HUES64 (cell line): ENCODE data around the gene AIMP2.
"Not testable (repeated sequence)": the region's sequence is repeated elsewhere in the genome, so short reads cannot be mapped to it uniquely, and the experiment has no call there.

ENCODE experiments used
- H3K27ac ChIP-seq: 2 replicates; pipeline ENCODE4 v1.7.0; 2013; ENCODE audit warnings: low read depth, low read length, inconsistent platforms
- H3K27me3 ChIP-seq: 2 replicates; pipeline ENCODE4 v1.6.1; 2013; ENCODE audit warnings: mild to moderate bottlenecking, low read length; ENCODE audit not compliant: insufficient read depth
- H3K36me3 ChIP-seq: 2 replicates; pipeline ENCODE4 v1.6.1; 2013; ENCODE audit warnings: mild to moderate bottlenecking, low read length; ENCODE audit not compliant: insufficient read depth
- H3K4me1 ChIP-seq: 2 replicates; pipeline ENCODE4 v1.6.1; 2013; ENCODE audit warnings: mild to moderate bottlenecking, low read length, moderate library complexity; ENCODE audit not compliant: insufficient read depth
- H3K4me3 ChIP-seq: 2 replicates; pipeline ENCODE4 v1.5.1; 2013; ENCODE audit warnings: mild to moderate bottlenecking, low read length, moderate library complexity
- H3K9ac ChIP-seq: 2 replicates; pipeline ENCODE4 v1.6.1; 2013; ENCODE audit warnings: mild to moderate bottlenecking, low read depth, low read length
- H3K9me3 ChIP-seq: 2 replicates; pipeline ENCODE4 v1.6.1; 2013; ENCODE audit warnings: low read depth, low read length; ENCODE audit not compliant: insufficient read depth
- WGBS: fragments of 150-250, 120-280 bp; methylation state at CpG from one replicate; pipeline ENCODE4 v1.1.7; 2013; ENCODE audit warnings: missing lambda C conversion rate; 5-methylcytosine and 5-hydroxymethylcytosine counted together

Gene AIMP2

DNA sequence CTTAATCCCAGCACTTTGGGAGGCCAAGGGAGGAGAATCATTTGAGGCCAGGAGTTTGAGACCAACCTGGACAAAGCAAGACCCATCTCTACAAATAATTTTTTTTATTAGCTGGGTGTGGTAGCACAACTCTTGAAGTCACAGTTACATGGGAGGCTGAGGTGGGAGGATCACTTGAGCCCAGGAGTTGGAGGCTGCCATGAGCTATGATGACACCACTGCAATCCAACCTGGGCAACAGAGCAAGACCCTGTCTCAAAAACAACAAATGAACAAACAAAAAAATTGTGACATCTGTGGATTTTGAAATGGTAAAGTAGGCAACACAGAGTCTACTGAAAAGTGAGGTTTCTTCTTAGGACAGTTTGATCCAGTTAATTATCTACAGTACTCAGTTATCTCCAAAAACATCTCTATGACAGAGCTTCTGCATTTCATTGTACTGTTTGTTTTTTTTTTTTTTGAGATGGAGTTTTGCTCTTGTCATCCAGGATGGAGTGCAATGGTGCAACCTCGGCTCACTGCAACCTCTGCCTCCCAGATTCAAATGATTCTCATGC lies 18.8 kb downstream of the AIMP2 start:
- Histone ChIP-seq H3K4me1 (no peaks in the 10 kb centered on the region), H3K36me3 (peaks cover 92% of the 10 kb centered on the region)
- 100% methylated on average over 1 of the region's 1 CpG for WGBS

DNA sequence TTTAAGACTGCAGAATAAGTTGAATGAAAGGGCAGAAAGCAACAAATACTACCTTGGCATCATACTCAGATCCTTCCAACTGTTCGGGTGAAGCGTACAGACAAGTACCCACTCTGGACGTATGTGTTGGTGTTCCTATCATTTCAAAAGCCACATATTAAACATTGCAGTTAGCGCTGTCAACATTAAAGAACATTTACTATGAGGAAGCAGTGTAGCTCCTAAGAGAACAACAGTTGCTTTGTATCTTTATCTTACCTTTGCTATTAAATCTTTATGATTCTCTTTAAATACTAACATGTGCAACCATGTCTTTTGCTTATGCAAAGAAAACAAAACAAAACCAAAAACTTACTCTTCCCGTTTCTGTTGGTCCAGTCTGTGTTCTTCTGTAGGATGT lies 19.5 kb downstream of the AIMP2 start:
- no peak overlapping the region for H3K9ac ChIP-seq
- H3K36me3 ChIP-seq = peaks cover 91% of the 10 kb centered on the region
- H3K27me3 ChIP-seq = no peaks in the 10 kb centered on the region
- H3K4me3 ChIP-seq = no peak overlapping the region
- H3K27ac ChIP-seq = no peak overlapping the region
- H3K4me1 ChIP-seq = no peaks in the 10 kb centered on the region
- 92% methylated on average over 5 of the region's 5 CpGs for WGBS
- H3K9me3 ChIP-seq = no peaks in the 10 kb centered on the region

More for the DNA sequence above, 18.8 kb downstream of the AIMP2 start:
- no peak overlapping the region for H3K9ac ChIP-seq
- H3K4me3 ChIP-seq = no peak overlapping the region
- H3K9me3 ChIP-seq = no peaks in the 10 kb centered on the region
- H3K27me3 ChIP-seq = no peaks in the 10 kb centered on the region
- no peak overlapping the region for H3K27ac ChIP-seq

DNA sequence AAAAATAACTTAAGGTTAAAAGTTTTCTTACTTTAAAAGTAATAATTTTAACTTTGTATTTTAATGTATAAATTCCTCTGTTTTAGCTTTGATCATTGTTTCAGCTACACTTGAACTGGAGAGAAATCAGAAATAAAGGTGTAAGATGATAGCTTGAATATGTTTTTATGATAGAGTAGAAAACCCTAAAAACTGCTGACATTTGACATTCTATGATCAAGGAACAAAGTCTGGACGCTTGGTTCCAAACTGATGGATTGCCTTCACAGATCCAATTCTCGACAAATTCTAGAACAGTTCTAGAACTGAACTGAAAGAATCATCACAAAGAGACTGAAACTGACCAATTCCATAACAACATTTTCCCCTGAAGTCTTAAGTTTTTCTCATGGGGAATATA lies 21.9 kb downstream of the AIMP2 start, which contains the start of gene ANKRD61:
Gene ANKRD61 (plus strand): TSS at position 389 of the 400 bp plus-strand sequence. CDS start 0 bp downstream, at position 389.
- Histone ChIP-seq H3K36me3 (peaks cover 85% of the 10 kb centered on the region), H3K9ac (no peak within 1 kb of the TSS), H3K27ac (no peak within 1 kb of the TSS), H3K4me3 (no peak within 1 kb of the TSS), H3K9me3 (no peaks in the 10 kb centered on the region), H3K27me3 (no peaks in the 10 kb centered on the region), H3K4me1 (no peaks in the 10 kb centered on the region)
- 95% methylated on average over 2 of the region's 2 CpGs for WGBS

DNA sequence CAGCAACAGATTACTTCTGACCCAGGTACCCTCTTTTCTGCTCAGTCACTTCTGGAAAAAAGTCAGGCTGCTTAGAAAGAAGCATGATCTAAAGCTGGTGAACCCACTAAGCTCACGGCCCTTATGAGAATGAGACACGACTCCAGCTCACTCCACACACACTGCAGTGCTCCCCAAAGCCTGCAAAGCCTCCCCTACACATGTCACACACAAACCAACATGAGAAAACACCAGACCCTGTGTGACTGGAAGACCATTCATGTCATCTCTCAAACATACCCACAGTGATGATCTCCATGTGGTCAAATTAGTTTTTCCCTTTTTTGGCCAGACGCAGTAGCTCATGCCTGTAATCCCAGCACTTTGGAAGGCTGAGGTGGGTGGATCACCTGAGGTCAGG lies 22.5 kb downstream of the AIMP2 start:
- H3K4me1 ChIP-seq = no peaks in the 10 kb centered on the region
- no peaks in the 10 kb centered on the region for H3K9me3 ChIP-seq
- no peak overlapping the region for H3K27ac ChIP-seq
- peaks cover 85% of the 10 kb centered on the region for H3K36me3 ChIP-seq
- 84% methylated on average over 3 of the region's 3 CpGs for WGBS
- no peak overlapping the region for H3K9ac ChIP-seq
- no peaks in the 10 kb centered on the region for H3K27me3 ChIP-seq
- H3K4me3 ChIP-seq = no peak overlapping the region

DNA sequence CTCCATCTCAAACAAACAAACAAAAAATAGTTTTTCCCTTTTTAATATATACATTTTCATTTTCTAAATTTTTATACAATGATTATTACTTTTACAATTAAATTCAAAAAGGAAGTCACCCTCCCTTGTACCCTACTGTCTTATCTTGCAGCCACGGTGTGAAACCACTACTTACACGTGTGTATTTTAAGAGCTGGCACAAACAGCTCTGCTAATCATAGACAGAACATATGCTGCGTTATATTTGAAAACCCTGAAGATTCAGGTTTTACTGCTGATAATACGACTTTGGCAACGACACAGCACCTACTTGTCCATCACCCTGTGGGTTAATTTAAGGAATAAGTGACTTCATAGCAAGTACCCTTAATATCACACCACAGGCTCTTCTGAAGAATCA lies 23.1 kb downstream of the AIMP2 start:
- Histone ChIP-seq H3K9ac (no peak overlapping the region), H3K4me3 (no peak overlapping the region), H3K27ac (no peak overlapping the region), H3K27me3 (no peaks in the 10 kb centered on the region), H3K4me1 (no peaks in the 10 kb centered on the region), H3K9me3 (no peaks in the 10 kb centered on the region), H3K36me3 (peaks cover 85% of the 10 kb centered on the region)
- WGBS = 96% methylated on average over 5 of the region's 5 CpGs

DNA sequence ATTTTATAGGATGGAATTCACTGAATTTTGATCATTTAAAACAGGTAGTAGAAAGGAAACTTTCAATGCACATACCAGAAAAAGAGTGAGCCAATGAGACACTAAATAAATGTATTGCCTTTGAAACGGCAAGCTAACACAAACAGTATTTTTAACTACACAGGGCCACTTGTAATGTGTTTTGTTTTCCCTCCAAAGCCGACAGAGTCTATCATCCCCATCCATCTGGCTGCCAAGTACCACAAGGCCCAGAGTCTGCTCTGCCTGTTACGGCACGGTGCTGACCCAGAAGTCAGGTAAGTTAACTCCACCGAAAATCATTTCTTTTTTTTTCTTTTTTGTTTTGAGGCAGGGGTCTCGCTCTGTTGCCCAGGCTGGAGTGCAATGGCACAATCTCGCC lies 23.6 kb downstream of the AIMP2 start:
- H3K27ac ChIP-seq = no peak overlapping the region
- peaks cover 85% of the 10 kb centered on the region for H3K36me3 ChIP-seq
- no peak overlapping the region for H3K9ac ChIP-seq
- WGBS = 97% methylated on average over 7 of the region's 7 CpGs
- no peaks in the 10 kb centered on the region for H3K9me3 ChIP-seq
- no peak overlapping the region for H3K4me3 ChIP-seq
- no peaks in the 10 kb centered on the region for H3K4me1 ChIP-seq
- no peaks in the 10 kb centered on the region for H3K27me3 ChIP-seq

DNA sequence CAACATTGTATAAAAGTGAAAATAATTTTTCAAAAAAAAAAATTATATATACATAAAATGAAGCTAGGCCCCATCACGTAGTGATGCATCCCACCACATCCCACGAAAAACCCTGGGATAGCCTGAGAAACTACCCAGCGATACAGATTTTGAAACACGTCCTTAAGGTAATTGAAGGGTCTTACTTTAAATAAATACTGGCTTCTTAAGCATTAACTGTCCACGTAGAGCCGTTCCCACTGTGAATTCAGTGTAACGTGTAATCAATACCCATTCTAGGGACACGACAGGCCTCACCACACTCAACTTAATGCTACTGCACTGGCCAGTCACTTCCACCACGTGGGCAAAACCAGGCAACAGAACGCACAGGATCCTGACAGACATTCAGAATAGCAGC lies 26.1 kb downstream of the AIMP2 start:
- 95% methylated on average over 10 of the region's 10 CpGs for WGBS
- no peak overlapping the region for H3K4me3 ChIP-seq
- no peaks in the 10 kb centered on the region for H3K27me3 ChIP-seq
- H3K9ac ChIP-seq = no peak overlapping the region
- H3K27ac ChIP-seq = no peak overlapping the region
- no peaks in the 10 kb centered on the region for H3K4me1 ChIP-seq
- H3K36me3 ChIP-seq = peaks cover 88% of the 10 kb centered on the region
- no peaks in the 10 kb centered on the region for H3K9me3 ChIP-seq

DNA sequence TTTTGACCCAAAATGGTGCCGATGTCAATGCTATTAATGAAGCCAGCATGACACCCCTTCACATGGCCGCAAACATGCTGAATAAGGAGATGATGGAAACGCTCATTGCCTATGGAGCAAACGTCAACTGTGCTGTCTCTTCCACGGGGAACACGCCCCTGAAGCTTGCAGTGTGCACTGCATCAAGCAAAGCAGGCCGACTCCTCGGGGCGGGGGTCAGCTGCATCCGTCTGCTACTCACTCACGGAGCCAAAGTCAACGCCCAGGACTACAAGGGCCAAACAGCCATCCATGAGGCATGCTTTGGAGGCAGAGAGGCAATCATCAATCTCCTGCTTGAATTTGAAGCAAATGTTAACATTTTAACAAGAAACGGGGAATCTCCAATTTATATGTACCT lies 26.6 kb downstream of the AIMP2 start:
- H3K9ac ChIP-seq = no peak overlapping the region
- H3K4me1 ChIP-seq = no peaks in the 10 kb centered on the region
- H3K4me3 ChIP-seq = no peak overlapping the region
- peaks cover 88% of the 10 kb centered on the region for H3K36me3 ChIP-seq
- WGBS = 96% methylated on average over 13 of the region's 13 CpGs
- H3K9me3 ChIP-seq = no peaks in the 10 kb centered on the region
- no peak overlapping the region for H3K27ac ChIP-seq
- H3K27me3 ChIP-seq = no peaks in the 10 kb centered on the region

DNA sequence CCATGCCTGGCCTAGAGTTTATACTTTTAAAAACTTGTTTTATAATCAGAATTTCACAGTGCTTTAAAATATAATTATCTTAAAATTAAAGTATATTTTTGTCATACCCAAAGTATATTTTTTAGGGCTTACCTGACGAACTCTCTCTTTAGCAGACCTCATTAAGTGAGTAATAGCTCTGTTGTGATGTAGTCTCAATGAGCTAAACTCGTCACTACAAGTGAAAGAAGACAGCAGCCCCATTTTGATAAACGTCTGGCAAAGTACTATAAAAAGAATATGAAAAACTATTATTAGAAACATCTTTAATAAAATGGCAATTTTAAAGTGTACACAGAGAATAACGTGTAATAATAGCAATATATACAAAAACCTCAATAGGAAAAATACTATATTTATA lies 40.7 kb downstream of the AIMP2 start:
- no peak overlapping the region for H3K27ac ChIP-seq
- no peak overlapping the region for H3K4me3 ChIP-seq
- no peak overlapping the region for H3K9ac ChIP-seq
- H3K9me3 ChIP-seq = no peaks in the 10 kb centered on the region
- WGBS = 100% methylated on average over 2 of the region's 4 CpGs
- H3K27me3 ChIP-seq = no peaks in the 10 kb centered on the region
- peaks cover 80% of the 10 kb centered on the region for H3K36me3 ChIP-seq
- no peaks in the 10 kb centered on the region for H3K4me1 ChIP-seq

DNA sequence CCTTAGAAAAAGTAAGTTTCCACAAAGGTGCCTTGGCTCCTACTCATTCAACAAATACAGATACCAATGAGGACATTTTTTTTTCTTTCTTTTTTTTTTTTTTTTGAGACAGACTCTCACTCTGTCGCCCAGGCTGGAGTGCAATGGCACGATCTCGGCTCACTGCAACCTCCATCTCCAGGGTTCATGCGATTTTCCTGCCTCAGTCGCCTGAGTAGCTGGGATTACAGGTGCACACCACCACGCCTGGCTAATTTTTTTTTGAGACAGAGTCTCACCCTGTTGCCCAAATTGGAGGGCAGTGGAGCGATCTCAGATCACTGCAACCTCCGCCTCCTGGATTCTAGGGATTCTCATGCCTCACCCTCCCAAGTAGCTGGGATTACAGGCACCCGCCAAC lies 42.1 kb downstream of the AIMP2 start:
- H3K9ac ChIP-seq = not testable (repeated sequence)
- 96% methylated on average over 9 of the region's 9 CpGs for WGBS
- H3K36me3 ChIP-seq = peaks cover 73% of the 10 kb centered on the region

DNA sequence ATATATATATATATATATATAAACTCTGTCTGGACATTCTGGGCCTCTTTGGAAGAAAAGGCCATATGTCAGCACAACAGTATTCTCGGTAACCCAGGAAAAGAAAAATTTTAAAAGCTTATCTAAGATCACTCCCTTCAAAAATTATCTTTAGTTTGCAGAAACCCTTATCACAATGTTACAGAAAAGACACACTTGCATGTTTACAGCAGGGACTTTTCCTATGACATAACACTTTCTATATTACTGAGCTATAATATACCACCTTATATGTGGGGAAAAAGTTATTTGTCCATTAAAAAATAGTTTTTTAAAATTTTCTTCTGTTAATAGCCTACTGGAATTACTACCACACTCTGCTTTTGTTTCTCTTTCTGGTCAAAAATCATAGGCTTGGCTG lies 47.5 kb downstream of the AIMP2 start:
- Histone ChIP-seq H3K27ac (no peak overlapping the region), H3K9me3 (no peaks in the 10 kb centered on the region), H3K27me3 (no peaks in the 10 kb centered on the region), H3K4me1 (peaks cover 7% of the 10 kb centered on the region; the same call in 1 of the 2 replicates), H3K4me3 (no peak overlapping the region), H3K9ac (no peak overlapping the region), H3K36me3 (peaks cover 30% of the 10 kb centered on the region)
- WGBS = 94% methylated on average over 1 of the region's 1 CpG

More for the DNA sequence above, 42.1 kb downstream of the AIMP2 start:
- not testable (repeated sequence) for H3K9me3 ChIP-seq, H3K27ac ChIP-seq, H3K4me1 ChIP-seq, H3K4me3 ChIP-seq, H3K27me3 ChIP-seq
